ENCODE measurements around the gene TSPAN7. TPM values are rescaled to one million over a fixed set of nuclear protein-coding genes. Genes with fewer than 3 reads are reported as not detected.

The TSPAN7 gene
- total and polyA plus RNA-seq, 2 donors from 2014 or later, result 44.9 to 98.3 TPM

- no peak for FAIRE-seq
- Histone ChIP-seq H3K27ac (ENCODE audit: low read depth in 2 of 2, low read length in 2 of 2) (no peak overlapping the region), H3K27me3 (ENCODE audit: control insufficient read depth, insufficient read depth, low read length) (peaks cover 2% of the 10 kb centered on the region), H3K4me3 (ENCODE audit: low read length in 3 of 3) (no peak overlapping the region), H3K9me3 (ENCODE audit: control insufficient read depth in 2 of 3, insufficient read depth in 1 of 3, low read length in 3 of 3) (no peaks in the 10 kb centered on the region), H3K9ac (ENCODE audit: low read length in 3 of 3) (no peak overlapping the region), H3K36me3 (ENCODE audit: control insufficient read depth in 2 of 3, insufficient read depth in 3 of 3, low read length in 3 of 3) (no peaks in the 10 kb centered on the region), H3K4me1 (ENCODE audit: control insufficient read depth in 2 of 3, insufficient read depth in 2 of 3, low read depth in 1 of 3, low read length in 3 of 3) (no peaks in the 10 kb centered on the region)
- intact Hi-C loops (cut with DNase I), result no loop called here
- no peak for TF ChIP-seq CTCF (IDR thresholded peaks at IDR 0.05; ENCODE audit: borderline replicate concordance, extremely low read depth, insufficient read depth)
- no peak for DNase-seq
Measured at GRCh38 chrX:38606821-38607220, 45.5 kb downstream of the TSPAN7 start.

GRCh38 chrX:38607976-38608375 is 46.6 kb downstream of the TSPAN7 start:
- Histone ChIP-seq H3K9me3 (ENCODE audit: control insufficient read depth in 2 of 3, insufficient read depth in 1 of 3, low read length in 3 of 3) (no peaks in the 10 kb centered on the region), H3K4me1 (ENCODE audit: control insufficient read depth in 2 of 3, insufficient read depth in 2 of 3, low read depth in 1 of 3, low read length in 3 of 3) (no peaks in the 10 kb centered on the region), H3K27me3 (ENCODE audit: control insufficient read depth, insufficient read depth, low read length) (peaks cover 3% of the 10 kb centered on the region), H3K27ac (ENCODE audit: low read depth in 2 of 2, low read length in 2 of 2) (no peak overlapping the region), H3K36me3 (ENCODE audit: control insufficient read depth in 2 of 3, insufficient read depth in 3 of 3, low read length in 3 of 3) (no peaks in the 10 kb centered on the region), H3K9ac (ENCODE audit: low read length in 3 of 3) (no peak overlapping the region), H3K4me3 (ENCODE audit: low read length in 3 of 3) (no peak overlapping the region)
- no peak for TF ChIP-seq CTCF (IDR thresholded peaks at IDR 0.05; ENCODE audit: borderline replicate concordance, extremely low read depth, insufficient read depth)
- intact Hi-C loops (cut with DNase I), result no loop called here
- no peak for DNase-seq
- no peak for FAIRE-seq

DNA sequence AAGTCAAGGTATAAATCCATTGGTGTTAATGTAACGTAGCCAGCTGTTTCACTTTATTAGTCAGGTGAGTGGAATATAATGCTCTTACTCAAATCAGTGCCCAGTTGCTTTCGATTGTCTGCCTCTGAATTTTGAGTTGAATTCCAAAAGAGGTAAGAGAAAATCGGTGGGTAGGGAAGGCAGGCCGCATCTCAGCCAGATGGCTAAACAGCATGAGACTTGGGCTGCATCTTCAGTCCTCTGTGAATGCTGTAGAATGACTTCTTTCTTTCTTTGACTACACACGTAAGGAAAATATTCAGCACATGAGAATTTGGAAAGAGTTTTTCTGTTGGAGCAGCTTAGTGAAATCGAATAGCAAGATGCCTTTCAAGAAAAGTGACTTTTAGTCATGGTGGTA is 49.5 kb downstream of the TSPAN7 start:
- peaks cover 3% of the 10 kb centered on the region for H3K27me3 ChIP-seq (ENCODE audit: control insufficient read depth, insufficient read depth, low read length)
- no peak overlapping the region for H3K4me3 ChIP-seq (ENCODE audit: low read length in 3 of 3)
- no peak for FAIRE-seq
- H3K27ac ChIP-seq (ENCODE audit: low read depth in 2 of 2, low read length in 2 of 2), result no peak overlapping the region
- H3K9me3 ChIP-seq (ENCODE audit: control insufficient read depth in 2 of 3, insufficient read depth in 1 of 3, low read length in 3 of 3), result no peaks in the 10 kb centered on the region
- H3K9ac ChIP-seq (ENCODE audit: low read length in 3 of 3), result no peak overlapping the region
- no peak for DNase-seq
- no peak for TF ChIP-seq CTCF (IDR thresholded peaks at IDR 0.05; ENCODE audit: borderline replicate concordance, extremely low read depth, insufficient read depth)
- H3K36me3 ChIP-seq (ENCODE audit: control insufficient read depth in 2 of 3, insufficient read depth in 3 of 3, low read length in 3 of 3), result no peaks in the 10 kb centered on the region
- H3K4me1 ChIP-seq (ENCODE audit: control insufficient read depth in 2 of 3, insufficient read depth in 2 of 3, low read depth in 1 of 3, low read length in 3 of 3), result no peaks in the 10 kb centered on the region
- intact Hi-C loops (cut with DNase I), result no loop called here

DNA sequence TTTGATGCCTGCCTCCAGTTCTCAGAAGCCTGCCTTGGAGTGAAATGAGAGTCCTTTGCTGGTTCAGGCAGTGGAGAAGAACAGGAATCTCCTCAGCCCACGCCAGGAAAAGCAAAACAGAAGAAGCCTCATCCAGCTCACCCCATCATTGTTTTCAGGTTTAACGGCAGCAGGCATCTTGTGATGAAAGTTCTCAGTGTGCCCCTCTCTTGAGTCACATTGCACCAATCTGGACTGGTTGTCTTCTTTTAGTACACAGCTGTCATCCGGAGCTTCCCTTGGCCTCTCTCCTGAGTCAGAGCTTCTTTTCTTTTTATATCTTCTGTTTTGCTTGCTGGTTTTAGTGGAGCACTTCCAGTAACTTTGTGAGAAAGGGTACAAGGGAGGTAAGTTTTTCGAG is 50.9 kb downstream of the TSPAN7 start:
- H3K9ac ChIP-seq (ENCODE audit: low read length in 3 of 3), result no peak overlapping the region
- H3K27me3 ChIP-seq (ENCODE audit: control insufficient read depth, insufficient read depth, low read length), result peaks cover 3% of the 10 kb centered on the region
- H3K9me3 ChIP-seq (ENCODE audit: control insufficient read depth in 2 of 3, insufficient read depth in 1 of 3, low read length in 3 of 3), result no peaks in the 10 kb centered on the region
- H3K27ac ChIP-seq (ENCODE audit: low read depth in 2 of 2, low read length in 2 of 2), result no peak overlapping the region
- H3K36me3 ChIP-seq (ENCODE audit: control insufficient read depth in 2 of 3, insufficient read depth in 3 of 3, low read length in 3 of 3), result no peaks in the 10 kb centered on the region
- intact Hi-C loops (cut with DNase I), result no loop called here
- no peak for TF ChIP-seq CTCF (IDR thresholded peaks at IDR 0.05; ENCODE audit: borderline replicate concordance, extremely low read depth, insufficient read depth)
- no peak for FAIRE-seq
- no peaks in the 10 kb centered on the region for H3K4me1 ChIP-seq (ENCODE audit: control insufficient read depth in 2 of 3, insufficient read depth in 2 of 3, low read depth in 1 of 3, low read length in 3 of 3)
- H3K4me3 ChIP-seq (ENCODE audit: low read length in 3 of 3), result no peak overlapping the region
- no peak for DNase-seq

Data from kidney (tissue), 14 donors.